ENCODE measurements around the gene ACAP3. TPM values are rescaled to one million over a fixed set of nuclear protein-coding genes. Genes with fewer than 3 reads are reported as not detected.

ACAP3 gene
- total RNA-seq, 2 donors from 2014 or later, result 43.2 to 58.6 TPM

DNA sequence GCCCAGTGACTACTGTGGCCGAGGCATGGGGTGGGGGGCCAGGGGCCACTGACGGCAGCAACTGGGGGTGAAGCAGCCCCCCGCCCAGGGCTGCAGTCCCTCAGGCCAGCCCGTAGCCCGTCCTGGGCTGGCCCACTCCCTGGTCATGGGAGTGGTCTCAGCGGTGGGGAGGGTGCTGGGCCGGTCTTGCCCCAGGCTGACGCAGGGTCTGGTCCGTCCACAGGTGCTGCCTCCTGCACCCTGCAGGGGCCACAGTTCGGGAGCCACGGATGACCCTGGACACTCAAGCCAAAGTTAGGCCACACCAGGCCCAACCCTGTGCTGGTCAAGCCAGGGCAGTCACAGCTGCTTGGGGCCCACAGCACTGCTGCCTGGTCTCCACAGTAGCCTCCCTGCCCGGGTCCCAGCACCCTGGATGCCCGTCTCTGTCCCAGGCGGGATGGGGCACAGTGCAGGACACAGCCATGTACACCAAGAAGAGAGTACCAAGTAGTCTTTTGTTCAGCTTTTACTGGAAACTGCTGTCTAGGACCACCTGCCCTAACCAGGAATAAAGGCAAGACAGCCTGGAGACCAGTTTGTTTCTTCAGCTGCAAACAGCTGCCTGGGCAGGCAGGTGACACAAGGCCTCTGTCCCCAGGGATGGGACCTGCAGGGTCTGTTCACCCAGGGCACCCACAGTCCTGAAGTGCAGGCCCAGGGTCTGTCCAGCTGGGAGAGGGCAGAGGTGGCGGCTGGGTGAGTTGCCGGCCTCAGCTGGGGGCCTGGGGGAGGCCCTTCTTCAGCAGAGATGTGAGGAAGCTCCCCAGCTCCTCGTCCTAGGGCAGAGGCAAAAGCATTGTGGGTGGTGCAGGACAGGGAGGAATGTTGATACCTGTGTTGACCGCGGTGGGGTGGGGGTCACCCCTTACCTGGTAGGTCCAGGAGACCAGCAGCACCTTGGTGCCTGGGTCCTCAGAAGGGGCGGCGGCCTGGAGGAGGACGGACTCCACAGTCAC is 3.7 kb upstream of the ACAP3 start:
- Histone ChIP-seq H3K4me1 (replicated peaks) (peaks cover 22% of the 10 kb centered on the region), H3K27me3 (replicated peaks; ENCODE audit: insufficient read depth) (no peaks in the 10 kb centered on the region), H3K36me3 (peaks cover 0 to 33% of the 10 kb centered on the region in 2 donors), H3K27ac (peak overlapping the region in 1 of 2 donors; percentile 93), H3K9me3 (no peaks in the 10 kb centered on the region), H3K4me3 (no peak overlapping the region)
- DNase-seq (ENCODE audit: low spot score), result no peak
- TF ChIP-seq, protein P1, sequence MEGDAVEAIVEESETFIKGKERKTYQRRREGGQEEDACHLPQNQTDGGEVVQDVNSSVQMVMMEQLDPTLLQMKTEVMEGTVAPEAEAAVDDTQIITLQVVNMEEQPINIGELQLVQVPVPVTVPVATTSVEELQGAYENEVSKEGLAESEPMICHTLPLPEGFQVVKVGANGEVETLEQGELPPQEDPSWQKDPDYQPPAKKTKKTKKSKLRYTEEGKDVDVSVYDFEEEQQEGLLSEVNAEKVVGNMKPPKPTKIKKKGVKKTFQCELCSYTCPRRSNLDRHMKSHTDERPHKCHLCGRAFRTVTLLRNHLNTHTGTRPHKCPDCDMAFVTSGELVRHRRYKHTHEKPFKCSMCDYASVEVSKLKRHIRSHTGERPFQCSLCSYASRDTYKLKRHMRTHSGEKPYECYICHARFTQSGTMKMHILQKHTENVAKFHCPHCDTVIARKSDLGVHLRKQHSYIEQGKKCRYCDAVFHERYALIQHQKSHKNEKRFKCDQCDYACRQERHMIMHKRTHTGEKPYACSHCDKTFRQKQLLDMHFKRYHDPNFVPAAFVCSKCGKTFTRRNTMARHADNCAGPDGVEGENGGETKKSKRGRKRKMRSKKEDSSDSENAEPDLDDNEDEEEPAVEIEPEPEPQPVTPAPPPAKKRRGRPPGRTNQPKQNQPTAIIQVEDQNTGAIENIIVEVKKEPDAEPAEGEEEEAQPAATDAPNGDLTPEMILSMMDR (IDR thresholded peaks at IDR 0.05), result no peak
- TF ChIP-seq POLR2A (IDR thresholded peaks at IDR 0.05) (no peak), POLR2AphosphoS5 (IDR thresholded peaks at IDR 0.05) (no peak)
- intact Hi-C loops (cut with DNase I), result no loop called here
- 93% methylated on average over 21 of the region's 22 CpGs for WGBS

DNA sequence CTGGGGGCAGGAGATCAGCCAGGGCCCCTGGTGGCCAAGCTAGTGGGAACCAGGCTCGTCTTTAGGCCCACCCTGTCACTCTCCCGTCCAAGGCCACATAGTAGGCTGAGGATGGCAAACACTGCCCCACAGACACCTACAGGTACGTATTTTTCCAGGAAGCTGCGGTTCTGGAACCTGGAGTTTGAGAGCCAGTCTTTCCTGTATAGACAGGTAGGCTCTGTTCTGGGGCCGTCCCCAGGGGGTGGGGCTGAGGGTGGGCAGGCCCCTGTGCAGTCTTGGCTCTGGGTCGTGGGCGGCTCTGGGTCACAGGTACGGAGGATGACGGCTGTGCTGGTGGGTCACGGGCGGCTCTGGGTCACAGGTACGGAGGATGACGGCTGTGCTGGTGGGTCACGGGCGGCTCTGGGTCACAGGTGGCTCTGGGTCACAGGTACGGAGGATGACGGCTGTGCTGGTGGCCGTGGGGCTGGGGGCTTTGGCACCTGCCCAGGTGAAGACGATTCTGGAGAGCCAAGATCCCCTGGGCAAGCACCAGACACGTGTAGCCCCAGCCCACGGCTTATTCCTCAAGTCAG is 2.8 kb upstream of the ACAP3 start:
- Histone ChIP-seq H3K4me1 (replicated peaks) (peaks cover 30% of the 10 kb centered on the region), H3K4me3 (no peak overlapping the region), H3K36me3 (peaks cover 0 to 33% of the 10 kb centered on the region in 2 donors), H3K27ac (peak overlapping the region in 1 of 2 donors; percentile 93), H3K27me3 (replicated peaks; ENCODE audit: insufficient read depth) (no peaks in the 10 kb centered on the region), H3K9me3 (no peaks in the 10 kb centered on the region)
- intact Hi-C loops (cut with DNase I), result no loop called here
- TF ChIP-seq, protein P1 (IDR thresholded peaks at IDR 0.05), result no peak
- TF ChIP-seq POLR2A (IDR thresholded peaks at IDR 0.05), result no peak
- TF ChIP-seq POLR2AphosphoS5 (IDR thresholded peaks at IDR 0.05), result peak; percentile 66
- DNase-seq (ENCODE audit: low spot score), result peak; percentile 61
- WGBS, result 72% methylated on average over 21 of the region's 21 CpGs

DNA sequence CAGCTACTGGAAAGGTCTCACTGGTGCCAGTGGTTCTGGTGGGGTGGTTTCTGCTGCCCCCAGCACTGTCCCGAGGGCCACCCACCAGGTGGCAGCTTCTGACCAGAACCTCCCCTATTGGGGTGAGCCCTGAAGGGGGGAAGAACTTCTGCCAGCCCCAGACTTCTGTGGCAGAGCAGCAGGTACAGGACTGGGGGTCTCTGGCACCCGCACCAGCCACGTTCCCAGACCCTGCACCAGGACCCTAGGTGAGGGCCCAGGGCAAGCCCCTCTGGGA is 2.3 kb upstream of the ACAP3 start:
- WGBS, result 55% methylated on average over 3 of the region's 3 CpGs
- no peaks in the 10 kb centered on the region for H3K27me3 ChIP-seq (replicated peaks; ENCODE audit: insufficient read depth)
- peaks cover 0 to 33% of the 10 kb centered on the region in 2 donors for H3K36me3 ChIP-seq
- H3K27ac ChIP-seq, result peak overlapping the region in 1 of 2 donors; percentile 93
- no peaks in the 10 kb centered on the region for H3K9me3 ChIP-seq
- TF ChIP-seq POLR2AphosphoS5 (IDR thresholded peaks at IDR 0.05), result no peak
- TF ChIP-seq, protein P1 (IDR thresholded peaks at IDR 0.05), result no peak
- TF ChIP-seq POLR2A (IDR thresholded peaks at IDR 0.05), result no peak
- H3K4me3 ChIP-seq, result peak overlapping the region in 1 of 2 donors; percentile 79
- DNase-seq (ENCODE audit: low spot score), result no peak
- H3K4me1 ChIP-seq (replicated peaks), result peaks cover 35% of the 10 kb centered on the region
- intact Hi-C loops (cut with DNase I), result no loop called here

DNA sequence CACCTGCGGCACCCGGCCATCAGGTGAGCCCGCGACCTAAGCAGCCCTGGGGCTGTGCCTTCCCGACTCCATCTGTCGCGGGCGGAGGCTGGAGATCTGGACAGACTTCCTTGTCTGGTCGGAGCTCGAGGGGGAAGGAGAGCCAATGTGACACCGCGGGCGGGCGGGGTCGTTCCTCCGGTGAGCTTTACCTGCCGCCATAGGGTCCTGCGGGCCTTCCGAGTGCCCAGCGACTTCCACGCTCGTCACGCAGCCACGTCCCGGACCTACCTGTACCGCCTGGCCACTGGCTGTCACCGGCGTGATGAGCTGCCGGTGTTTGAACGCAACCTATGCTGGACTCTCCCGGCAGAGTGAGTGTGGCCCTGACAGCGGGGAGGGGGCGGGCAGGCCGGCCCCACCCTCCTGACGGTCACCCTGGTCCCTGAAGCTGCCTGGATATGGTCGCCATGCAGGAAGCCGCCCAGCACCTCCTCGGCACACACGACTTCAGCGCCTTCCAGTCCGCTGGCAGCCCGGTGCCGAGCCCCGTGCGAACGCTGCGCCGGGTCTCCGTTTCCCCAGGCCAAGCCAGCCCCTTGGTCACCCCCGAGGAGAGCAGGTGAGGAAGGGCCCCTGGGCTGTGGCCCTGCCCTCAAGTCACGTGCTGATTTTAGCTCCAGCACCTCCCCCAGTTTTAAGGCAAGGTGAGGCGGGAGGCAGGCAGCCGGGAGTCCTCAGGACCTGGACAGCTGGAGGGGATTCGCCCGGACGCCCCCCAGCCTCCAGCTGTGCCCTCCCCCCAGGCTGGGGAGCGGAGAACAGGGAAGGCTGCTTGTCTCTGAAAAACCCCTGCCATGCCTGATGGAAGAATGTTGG is 1.8 kb upstream of the ACAP3 start:
- Histone ChIP-seq H3K36me3 (peaks cover 0 to 33% of the 10 kb centered on the region in 2 donors), H3K4me1 (replicated peaks) (peaks cover 40% of the 10 kb centered on the region), H3K27me3 (replicated peaks; ENCODE audit: insufficient read depth) (no peaks in the 10 kb centered on the region), H3K4me3 (peak overlapping the region; percentile 79 to 97), H3K27ac (peak overlapping the region; percentile 89 to 93), H3K9me3 (no peaks in the 10 kb centered on the region)
- WGBS, result 25% methylated on average over 56 of the region's 57 CpGs
- DNase-seq (ENCODE audit: low spot score), result peak; percentile 35
- TF ChIP-seq, protein P1 (IDR thresholded peaks at IDR 0.05), result no peak
- TF ChIP-seq POLR2AphosphoS5 (IDR thresholded peaks at IDR 0.05), result no peak
- TF ChIP-seq POLR2A (IDR thresholded peaks at IDR 0.05), result no peak
- intact Hi-C loops (cut with DNase I), result loop anchor here (5.0 kb wide), 1 partner anchor 38 kb away; the partner anchor contains the start of gene DVL1

All from prostate gland (tissue), 2 donors.